NK-92 (cell line): ENCODE measurements around the gene SPRR2D.
"Not testable (repeated sequence)": the region's sequence is repeated elsewhere in the genome, so short reads cannot be mapped to it uniquely, and the experiment has no call there.

Experiments
- DNase-seq: peaks from one replicate; lab custom pipeline; 2025; ENCODE audit not compliant: unreplicated experiment; lab: John Stamatoyannopoulos, UW

The SPRR2D gene

DNA sequence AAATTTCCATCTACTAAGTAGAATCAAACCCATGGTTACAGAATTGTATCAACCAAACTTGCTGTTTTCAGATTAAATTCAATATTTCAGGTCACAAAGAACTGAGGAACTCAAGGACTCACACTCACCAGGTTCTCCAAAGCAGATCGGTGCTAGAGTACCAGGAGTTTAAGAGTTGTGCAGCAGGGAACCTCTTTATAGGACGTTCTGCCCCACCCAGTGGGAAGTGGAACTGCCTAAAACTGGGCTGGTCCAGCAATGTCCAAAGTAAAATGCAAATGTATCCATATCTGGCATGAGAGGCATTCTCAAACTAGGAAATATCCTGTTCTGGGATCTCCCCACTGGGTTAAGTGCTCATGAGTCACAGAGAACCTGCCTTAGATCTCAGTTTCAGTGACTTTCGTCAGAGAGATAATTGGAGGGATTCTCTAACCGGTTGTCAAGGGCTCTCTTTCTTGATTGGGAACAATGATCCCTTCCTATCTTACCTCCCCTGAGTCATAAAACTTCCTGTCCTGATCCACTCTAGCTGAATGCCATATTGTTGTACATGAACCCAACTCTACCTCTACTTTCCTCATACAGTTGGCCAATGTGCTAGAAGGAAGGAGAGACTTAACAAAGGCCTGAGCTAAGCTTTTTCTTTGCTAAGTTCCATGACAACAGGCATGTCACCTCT lies at the start of gene SPRR2D:
Gene SPRR2D (minus strand): TSS at position 171 of the 682 bp plus-strand sequence. CDS start 774 bp downstream, outside the sequence.
- no peak for DNase-seq

DNA sequence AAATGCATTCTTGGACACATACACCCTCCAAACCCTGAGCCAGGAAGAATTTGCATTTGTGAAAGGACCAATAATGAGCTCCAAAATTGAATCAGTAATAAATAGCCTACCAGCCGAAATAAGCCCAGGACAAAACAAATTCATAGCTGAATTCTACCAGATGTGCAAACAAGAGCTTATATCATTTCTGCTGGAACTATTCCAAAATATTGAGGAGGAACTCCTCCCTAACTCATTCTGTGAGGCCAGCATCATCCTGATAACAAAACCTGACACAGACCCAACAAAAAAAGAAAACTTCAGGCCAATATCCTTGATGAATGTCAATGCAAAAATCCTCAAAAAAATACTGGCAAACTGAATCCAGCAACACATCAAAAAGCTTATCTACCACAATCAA lies 46.7 kb upstream of the SPRR2D start:
- DNase-seq, result no peak

- no peak for DNase-seq
These were observed 40.8 kb upstream of the SPRR2D start for GRCh38 chr1:153081736-153082135.

GRCh38 chr1:153072806-153073726 lies 32.1 kb upstream of the SPRR2D start:
- DNase-seq, result no peak

- no peak for DNase-seq
These were observed 30.6 kb upstream of the SPRR2D start, which contains the start of gene SPRR2B for GRCh38 chr1:153071511-153071910. SPRR2B (minus strand) TSS chr1:153071611; CDS start chr1:153070839, 772 bp downstream.

- DNase-seq, result no peak
These were observed 29.3 kb upstream of the SPRR2D start for GRCh38 chr1:153070243-153070642.

GRCh38 chr1:153058826-153059784 lies 18.2 kb upstream of the SPRR2D start:
- DNase-seq, result no peak

GRCh38 chr1:153058154-153058553 lies 17.2 kb upstream of the SPRR2D start:
- DNase-seq, result no peak

DNA sequence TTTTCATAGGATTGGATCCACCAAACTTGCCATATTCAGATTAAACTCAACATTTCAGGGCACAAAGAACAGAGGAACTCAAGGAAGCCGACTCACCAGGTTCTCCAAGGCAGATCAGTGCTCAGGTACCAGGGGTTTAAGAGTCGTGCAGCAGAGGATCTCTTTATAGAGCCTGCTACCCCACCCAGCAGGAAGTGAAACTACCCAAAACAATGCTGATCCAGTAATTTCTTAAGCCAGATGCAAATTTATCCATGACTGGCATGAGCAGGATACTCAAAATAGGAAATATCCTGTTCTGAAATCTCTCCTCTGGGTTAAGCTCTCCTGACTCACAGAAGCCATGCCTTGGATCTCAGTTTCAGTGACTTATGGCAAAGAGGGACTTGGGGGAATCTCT lies 16.5 kb upstream of the SPRR2D start, which contains the start of gene SPRR2A:
Gene SPRR2A (minus strand): TSS at position 138 of the 400 bp plus-strand sequence. CDS start 777 bp downstream, outside the sequence.
- DNase-seq, result no peak

GRCh38 chr1:153056111-153056510 lies 15.2 kb upstream of the SPRR2D start:
- DNase-seq, result not testable (repeated sequence)

- DNase-seq, result no peak
These were observed 8.3 kb upstream of the SPRR2D start for GRCh38 chr1:153049211-153049610.

- no peak for DNase-seq
These were observed 5.7 kb downstream of the SPRR2D start for GRCh38 chr1:153035211-153035610.

GRCh38 chr1:153032677-153033308 lies 8.1 kb downstream of the SPRR2D start:
- DNase-seq, result no peak

- no peak for DNase-seq
These were observed 8.8 kb downstream of the SPRR2D start for GRCh38 chr1:153032073-153032472.

DNA sequence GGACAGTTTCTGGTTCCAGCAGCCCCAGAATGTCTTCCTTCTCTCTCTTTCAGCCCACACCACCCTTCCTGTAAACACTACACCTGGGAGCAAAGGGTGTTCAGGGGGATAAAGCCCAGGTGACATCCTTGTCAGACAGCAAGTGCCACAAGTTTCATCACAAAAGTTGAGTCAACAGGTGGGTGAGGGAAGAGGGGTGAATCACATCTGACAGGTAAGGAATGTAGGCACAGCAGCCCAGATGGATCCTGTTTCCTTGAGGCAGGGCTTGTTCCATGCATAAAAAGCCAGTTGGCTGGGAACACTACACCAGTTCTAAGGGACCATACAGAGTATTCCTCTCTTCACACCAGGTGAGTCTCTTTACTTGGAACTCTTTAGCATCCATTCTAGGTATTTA lies 10.0 kb downstream of the SPRR2D start, which contains the start of gene SPRR1B:
Gene SPRR1B (plus strand): TSS at position 309 of the 400 bp plus-strand sequence. CDS start 1,143 bp downstream, outside the sequence.
- no peak for DNase-seq

DNA sequence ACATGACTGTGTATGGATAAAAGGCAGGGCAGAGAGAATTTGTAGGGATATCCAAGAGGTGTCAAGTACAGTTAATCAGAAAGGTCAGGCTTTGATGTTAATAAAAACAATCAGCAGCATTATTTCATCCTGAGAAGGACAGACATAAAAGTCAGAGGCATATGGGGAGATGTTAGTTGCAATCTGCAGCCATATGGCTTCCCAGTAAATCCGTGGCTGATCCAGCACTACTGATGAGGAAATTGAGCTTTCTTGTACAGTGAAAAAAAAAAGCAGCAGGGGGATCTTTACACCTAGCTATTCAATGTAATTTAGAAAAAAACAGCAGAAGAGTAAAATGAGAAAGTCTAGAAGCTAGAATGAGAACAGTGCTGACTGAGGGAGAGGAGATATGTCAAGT lies 12.2 kb downstream of the SPRR2D start:
- no peak for DNase-seq

DNA sequence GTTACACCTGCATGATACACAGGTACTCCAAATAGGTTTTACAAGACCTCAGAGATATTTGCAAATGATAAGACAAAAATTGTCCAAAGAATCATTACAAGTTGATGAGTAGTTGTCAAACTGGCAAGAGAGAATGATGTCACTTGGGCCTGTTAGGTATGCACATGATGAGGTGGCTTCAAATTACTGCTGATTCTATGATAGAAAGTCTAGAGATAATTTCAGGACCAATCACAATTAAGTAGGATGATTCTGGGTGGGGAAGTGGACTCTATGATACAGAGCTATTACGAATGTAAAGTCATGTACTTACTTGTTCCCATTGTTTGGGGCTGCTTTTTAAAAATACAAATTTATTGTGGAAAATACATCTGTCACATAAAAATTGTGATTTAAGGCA lies 15.1 kb downstream of the SPRR2D start:
- no peak for DNase-seq

- no peak for DNase-seq
These were observed 16.5 kb downstream of the SPRR2D start for GRCh38 chr1:153024413-153024812.

DNA sequence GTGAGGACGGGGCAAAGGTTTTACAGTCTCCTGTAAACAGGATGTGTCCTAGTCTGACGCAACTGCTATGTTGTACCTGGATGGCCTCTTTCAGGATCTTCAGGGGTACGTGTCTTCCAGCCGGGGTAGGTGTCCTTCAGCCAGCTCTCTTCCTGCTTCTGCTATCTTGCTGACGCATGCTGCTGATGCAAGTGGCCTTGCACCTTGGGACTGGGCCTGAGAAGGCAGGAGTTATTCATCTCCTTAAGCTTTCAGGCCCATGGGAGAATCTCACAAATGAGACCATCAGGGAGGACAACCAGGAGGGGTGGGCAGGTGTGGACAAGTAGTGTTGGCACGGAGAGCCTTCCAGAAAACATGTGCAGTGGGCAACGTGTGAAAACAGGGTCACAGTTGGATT lies 17.8 kb downstream of the SPRR2D start:
- DNase-seq, result no peak

DNA sequence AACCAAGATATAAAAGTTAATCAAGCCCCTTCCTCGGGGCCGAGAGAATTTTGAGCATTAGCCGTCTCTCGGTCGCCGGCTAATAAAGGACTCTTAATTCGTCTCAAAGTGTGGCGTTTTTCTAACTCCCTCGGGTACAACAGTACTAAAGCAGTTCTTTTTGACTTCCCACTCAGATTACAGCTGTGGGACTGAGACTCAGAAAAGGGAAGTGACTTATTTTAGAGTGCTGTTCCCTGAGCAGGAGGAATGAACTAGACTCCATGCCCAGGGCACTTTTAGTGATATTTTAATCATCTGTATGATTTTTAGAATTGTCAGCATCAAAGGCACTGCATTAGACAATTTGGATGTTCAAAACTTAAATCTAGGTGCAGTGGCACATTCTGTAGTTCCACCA lies 18.6 kb downstream of the SPRR2D start:
- DNase-seq, result not testable (repeated sequence)
